HepG2 (cell line): ENCODE data around the gene TIMM44. TPM values are rescaled to one million over a fixed set of nuclear protein-coding genes. Genes with fewer than 3 reads are reported as not detected.

Experiments used
- AHR ChIP-seq: IDR thresholded peaks from 2 replicates; pipeline ENCODE4 v1.6.1; 2018; ENCODE audit warnings: missing genetic modification reagents, missing compliant biosample characterization
- DMAP1 ChIP-seq: IDR thresholded peaks from 2 replicates; pipeline ENCODE4 v1.6.1; 2016
- DZIP1 ChIP-seq: sonication (generic); formaldehyde crosslinking; IDR thresholded peaks from 2 replicates; pipeline ENCODE4 v1.5.0; 2020; ENCODE audit warnings: mild to moderate bottlenecking, missing genetic modification reagents
- E2F5 ChIP-seq: sonication (generic); formaldehyde crosslinking; conservative IDR thresholded peaks from 2 replicates; pipeline ENCODE4 v1.4.0; 2020; ENCODE audit warnings: missing genetic modification reagents
- ELF3 ChIP-seq: IDR thresholded peaks from 2 replicates; pipeline ENCODE4 v1.6.1; 2016; ENCODE audit warnings: missing genetic modification reagents, missing compliant biosample characterization
- ESRRA ChIP-seq: sonication (generic); formaldehyde crosslinking; IDR thresholded peaks from 2 replicates; pipeline ENCODE4 v1.5.1; 2020; ENCODE audit warnings: mild to moderate bottlenecking, low read depth, missing genetic modification reagents
- FOXC1 ChIP-seq: sonication (generic); formaldehyde crosslinking; IDR thresholded peaks from 2 replicates; pipeline ENCODE4 v1.8.0; 2022; ENCODE audit warnings: mild to moderate bottlenecking, missing genetic modification reagents, borderline replicate concordance
- GPBP1L1 ChIP-seq: sonication (generic); formaldehyde crosslinking; IDR thresholded peaks from 2 replicates; pipeline ENCODE4 v1.5.0; 2020; ENCODE audit warnings: mild to moderate bottlenecking, missing genetic modification reagents
- HMG20B ChIP-seq: conservative IDR thresholded peaks from 2 replicates; pipeline ENCODE4 v1.6.1; 2016; ENCODE audit warnings: missing genetic modification reagents, missing compliant biosample characterization
- KLF6 ChIP-seq: IDR thresholded peaks from 2 replicates; pipeline ENCODE4 v1.8.0; 2016; ENCODE audit warnings: missing biosample characterization, missing genetic modification reagents
- NFIC ChIP-seq: IDR thresholded peaks from 2 replicates; pipeline ENCODE4 v1.6.1; 2012; ENCODE audit warnings: mild to moderate bottlenecking, low read length, inconsistent platforms
- SNAPC4 ChIP-seq: sonication (generic); formaldehyde crosslinking; IDR thresholded peaks from 2 replicates; pipeline ENCODE4 v1.4.0; 2020; ENCODE audit warnings: mild to moderate bottlenecking, missing genetic modification reagents
- ZBTB20 ChIP-seq: sonication (generic); formaldehyde crosslinking; IDR thresholded peaks from 2 replicates; pipeline ENCODE4 v1.8.1; 2023; ENCODE audit warnings: missing genetic modification reagents, low read depth, mild to moderate bottlenecking, borderline replicate concordance
- ZNF576 ChIP-seq: sonication (generic); formaldehyde crosslinking; IDR thresholded peaks from 2 replicates; pipeline ENCODE4 v1.4.0; 2020; ENCODE audit warnings: mild to moderate bottlenecking, missing genetic modification reagents
- polyA plus RNA-seq, 8 experiments: library from polyadenylated mRNA; depleted of rRNA in 3 of 8; stranded (reverse) in 7 of 8; unstranded in 1 of 8; fragments of >200 nt; fragmentation: Illumina TruSeq in 4 of 8; extraction: Trizol in 4 of 8; gene quantifications; 2 replicates each; pipeline versions ENCODE4 v1.2.1 to v1.2.3, GENCODE V29; 2011 to 2016; ENCODE audit warnings: low read depth in 4 of 8, missing spikeins in 1 of 8, mixed read lengths in 1 of 8; ENCODE audit not compliant: insufficient read depth in 1 of 8
- total RNA-seq, 5 experiments: library from RNA; depleted of rRNA; stranded (reverse); fragments of >200 nt; fragmentation: Illumina TruSeq; extraction: Trizol; gene quantifications; 2 replicates each; pipeline ENCODE4 v1.2.3, GENCODE V29; 2016; ENCODE audit warnings: low read depth in 1 of 5

The TIMM44 gene
- total and polyA plus RNA-seq, 2 of the 13 experiments (the other 11 are each of a cell fraction or from before 2014, with no cell fraction given): 42.9 to 72.6 TPM

- TF ChIP-seq DZIP1 (CRISPR knock-in tag) (peak; percentile 18; the same call in 1 of the 2 replicates), FOXC1 (CRISPR knock-in tag) (peak; percentile 94; the same call in 1 of the 2 replicates), E2F5 (peak; percentile 58; the same call in 1 of the 2 replicates), ZBTB20 (CRISPR knock-in tag) (peak; percentile 51; the same call in 1 of the 2 replicates), SNAPC4 (CRISPR knock-in tag) (peak; percentile 89), AHR (CRISPR knock-in tag) (peak; percentile 75), NFIC (no peak), ZNF576 (no peak), HMG20B (CRISPR knock-in tag) (0 out of 2 replicates have a peak, but pooled peaks have one; percentile 21), ELF3 (CRISPR knock-in tag) (peak; percentile 48; the same call in 1 of the 2 replicates), KLF6 (CRISPR knock-in tag) (peak; percentile 90), DMAP1 (CRISPR knock-in tag) (peak; percentile 95; the same call in 1 of the 2 replicates), ESRRA (CRISPR knock-in tag) (peak; percentile 82; the same call in 1 of the 2 replicates), GPBP1L1 (CRISPR knock-in tag) (no peak)
Measured at GRCh38 chr19:7943444-7944176, at the start of gene TIMM44 (continued).
